Tibial nerve (tissue), 4 donors: ENCODE results near the gene GUCD1. TPM values are rescaled to one million over a fixed set of nuclear protein-coding genes. Genes with fewer than 3 reads are reported as not detected.

Experiments
- DNase-seq, 2 donors: peaks; one replicate each; pipeline ENCODE4 v3.0.0-alpha.2; 2019; ENCODE audit warnings: low spot score in 2 of 2
- H3K27ac ChIP-seq, 4 donors: fragments of 200-600 bp; sonication (generic) in 3 of 4; one replicate each; pipeline ENCODE4 v1.5.1; 2017 to 2019; ENCODE audit warnings: mild to moderate bottlenecking in 1 of 4
- H3K27me3 ChIP-seq, 2 donors: fragments of 200-600 bp; sonication (generic) in 1 of 2; one replicate each; pipeline versions ENCODE4 v1.5.1 to v1.6.0; 2017 to 2019
- H3K36me3 ChIP-seq, 3 donors: fragments of 200-600 bp; sonication (generic); one replicate each; pipeline ENCODE4 v1.5.1; 2018 to 2019
- H3K4me1 ChIP-seq, 4 donors: fragments of 200-600 bp; sonication (generic) in 3 of 4; one replicate each; pipeline ENCODE4 v1.5.1; 2017 to 2019
- H3K4me3 ChIP-seq, 4 donors: fragments of 200-600 bp; sonication (generic) in 3 of 4; one replicate each; pipeline ENCODE4 v1.5.1; 2017 to 2019; ENCODE audit warnings: mild to moderate bottlenecking in 1 of 4, moderate library complexity in 1 of 4
- H3K9me3 ChIP-seq, 4 donors: fragments of 200-600 bp; sonication (generic) in 3 of 4; one replicate each; pipeline ENCODE4 v1.5.1; 2017 to 2019
- EP300 ChIP-seq, 2 donors: sonication (generic); formaldehyde crosslinking; IDR thresholded peaks; one replicate each; pipeline ENCODE4 v1.6.1; 2017; ENCODE audit warnings: antibody characterized with exemption in 2 of 2, mild to moderate bottlenecking in 1 of 2
- POLR2A ChIP-seq, 2 donors: fragments of 450-650 bp; IDR thresholded peaks; one replicate each; pipeline ENCODE4 v1.6.1; 2017; ENCODE audit warnings: antibody characterized with exemption in 2 of 2, mild to moderate bottlenecking in 2 of 2, moderate library complexity in 2 of 2
- WGBS, 2 donors: methylation state at CpG; one replicate each; pipeline ENCODE4 v1.1.5; 2018; 5-methylcytosine and 5-hydroxymethylcytosine counted together
- total RNA-seq, 4 donors: library from RNA; depleted of rRNA; stranded (reverse); fragments of >200 nt; gene quantifications; one replicate each; pipeline ENCODE4 v1.1.0, GENCODE V29; 2016
- TF ChIP-seq, protein P1 (sequence below), 5 experiments: fragments of 200-600 bp in 3 of 5; fragments of 450-650 bp in 2 of 5; sonication (generic) in 3 of 5; IDR thresholded peaks; one replicate each; pipeline ENCODE4 v1.5.1; 2016 to 2019; ENCODE audit warnings: antibody characterized with exemption in 5 of 5, mild to moderate bottlenecking in 3 of 5, moderate library complexity in 2 of 5

Gene GUCD1
- total RNA-seq, 4 donors from 2014 or later, result 74.1 to 87.9 (median 84.6) TPM

- Histone ChIP-seq H3K27me3 (peaks cover 0 to 28% of the 10 kb centered on the region in 2 donors), H3K4me1 (peaks cover 0 to 12% (median 0%) of the 10 kb centered on the region in 4 donors), H3K27ac (no peak overlapping the region), H3K4me3 (no peak overlapping the region), H3K9me3 (no peaks in the 10 kb centered on the region), H3K36me3 (no peaks in the 10 kb centered on the region)
- TF ChIP-seq, protein P1, sequence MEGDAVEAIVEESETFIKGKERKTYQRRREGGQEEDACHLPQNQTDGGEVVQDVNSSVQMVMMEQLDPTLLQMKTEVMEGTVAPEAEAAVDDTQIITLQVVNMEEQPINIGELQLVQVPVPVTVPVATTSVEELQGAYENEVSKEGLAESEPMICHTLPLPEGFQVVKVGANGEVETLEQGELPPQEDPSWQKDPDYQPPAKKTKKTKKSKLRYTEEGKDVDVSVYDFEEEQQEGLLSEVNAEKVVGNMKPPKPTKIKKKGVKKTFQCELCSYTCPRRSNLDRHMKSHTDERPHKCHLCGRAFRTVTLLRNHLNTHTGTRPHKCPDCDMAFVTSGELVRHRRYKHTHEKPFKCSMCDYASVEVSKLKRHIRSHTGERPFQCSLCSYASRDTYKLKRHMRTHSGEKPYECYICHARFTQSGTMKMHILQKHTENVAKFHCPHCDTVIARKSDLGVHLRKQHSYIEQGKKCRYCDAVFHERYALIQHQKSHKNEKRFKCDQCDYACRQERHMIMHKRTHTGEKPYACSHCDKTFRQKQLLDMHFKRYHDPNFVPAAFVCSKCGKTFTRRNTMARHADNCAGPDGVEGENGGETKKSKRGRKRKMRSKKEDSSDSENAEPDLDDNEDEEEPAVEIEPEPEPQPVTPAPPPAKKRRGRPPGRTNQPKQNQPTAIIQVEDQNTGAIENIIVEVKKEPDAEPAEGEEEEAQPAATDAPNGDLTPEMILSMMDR (IDR thresholded peaks at IDR 0.05), result no peak
- WGBS, 2 donors, result 84 to 91% methylated on average over 2 of the region's 2 CpGs
- no peak for DNase-seq
These were observed 57.1 kb downstream of the GUCD1 start for GRCh38 chr22:24497841-24498258.

DNA sequence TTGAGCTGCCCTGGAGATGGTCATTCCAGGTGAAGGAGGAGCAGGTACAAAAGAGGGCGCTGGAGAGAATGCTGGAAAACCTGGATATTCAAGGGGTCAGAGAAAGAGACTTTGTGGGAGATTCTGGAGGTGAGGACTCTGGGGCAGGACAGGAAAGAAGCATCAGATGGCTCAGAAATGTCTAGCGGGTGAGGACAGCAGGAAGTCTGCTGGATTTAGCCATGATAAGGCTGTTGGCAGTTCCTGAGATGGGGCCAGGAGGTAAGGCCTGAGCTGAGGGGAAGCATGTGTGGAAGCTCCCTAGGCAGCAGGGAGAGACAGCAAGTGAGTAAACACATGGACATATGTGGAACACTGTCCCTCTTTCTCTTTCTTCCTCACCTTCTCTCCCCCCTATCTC lies 58.3 kb downstream of the GUCD1 start:
- Histone ChIP-seq H3K4me3 (no peak overlapping the region), H3K9me3 (no peaks in the 10 kb centered on the region), H3K27me3 (peaks cover 0 to 29% of the 10 kb centered on the region in 2 donors), H3K4me1 (peaks cover 0 to 12% (median 0%) of the 10 kb centered on the region in 4 donors), H3K27ac (no peak overlapping the region), H3K36me3 (no peaks in the 10 kb centered on the region)
- DNase-seq, result no peak
- 91 to 97% methylated on average over 2 of the region's 2 CpGs for WGBS, 2 donors
- TF ChIP-seq POLR2A (IDR thresholded peaks at IDR 0.05) (no peak), EP300 (IDR thresholded peaks at IDR 0.05) (no peak)
- TF ChIP-seq, protein P1 (IDR thresholded peaks at IDR 0.05), result no peak

GRCh38 chr22:24496234-24496633 lies 58.7 kb downstream of the GUCD1 start:
- TF ChIP-seq POLR2A (IDR thresholded peaks at IDR 0.05), result no peak
- TF ChIP-seq EP300 (IDR thresholded peaks at IDR 0.05), result no peak
- TF ChIP-seq, protein P1 (IDR thresholded peaks at IDR 0.05), result no peak
- no peak for DNase-seq
- WGBS, 2 donors, result 86 to 92% methylated on average over 5 of the region's 5 CpGs

DNA sequence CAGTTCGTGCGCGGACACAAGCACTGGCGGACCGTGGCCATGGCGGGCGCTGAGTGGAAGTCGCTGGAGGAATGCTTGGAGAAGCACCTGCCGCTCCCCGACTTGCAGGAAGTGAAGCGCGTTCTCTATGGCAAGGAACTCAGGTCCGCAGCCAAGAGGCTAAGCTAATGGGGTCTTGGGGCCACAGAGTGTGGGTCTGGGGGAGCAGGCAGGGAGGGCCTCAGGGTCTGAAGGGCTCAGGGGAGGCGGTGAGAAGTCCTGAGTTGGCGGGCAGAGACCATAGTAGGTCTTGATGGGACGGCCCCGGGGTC lies 59.6 kb downstream of the GUCD1 start:
- H3K36me3 ChIP-seq, result no peaks in the 10 kb centered on the region
- WGBS, 2 donors, result 94 to 97% methylated on average over 17 of the region's 17 CpGs
- no peak overlapping the region for H3K27ac ChIP-seq
- peaks cover 0 to 29% of the 10 kb centered on the region in 2 donors for H3K27me3 ChIP-seq
- TF ChIP-seq, protein P1 (IDR thresholded peaks at IDR 0.05), result no peak
- TF ChIP-seq POLR2A (IDR thresholded peaks at IDR 0.05) (no peak), EP300 (IDR thresholded peaks at IDR 0.05) (no peak)
- H3K4me1 ChIP-seq, result peaks cover 0 to 12% (median 0%) of the 10 kb centered on the region in 4 donors
- DNase-seq, result no peak
- no peaks in the 10 kb centered on the region for H3K9me3 ChIP-seq
- H3K4me3 ChIP-seq, result no peak overlapping the region

More at GRCh38 chr22:24496234-24496633, 58.7 kb downstream of the GUCD1 start:
- no peaks in the 10 kb centered on the region for H3K9me3 ChIP-seq
- no peaks in the 10 kb centered on the region for H3K36me3 ChIP-seq
- no peak overlapping the region for H3K27ac ChIP-seq
- no peak overlapping the region for H3K4me3 ChIP-seq
- peaks cover 0 to 12% (median 0%) of the 10 kb centered on the region in 4 donors for H3K4me1 ChIP-seq
- H3K27me3 ChIP-seq, result peaks cover 0 to 29% of the 10 kb centered on the region in 2 donors

DNA sequence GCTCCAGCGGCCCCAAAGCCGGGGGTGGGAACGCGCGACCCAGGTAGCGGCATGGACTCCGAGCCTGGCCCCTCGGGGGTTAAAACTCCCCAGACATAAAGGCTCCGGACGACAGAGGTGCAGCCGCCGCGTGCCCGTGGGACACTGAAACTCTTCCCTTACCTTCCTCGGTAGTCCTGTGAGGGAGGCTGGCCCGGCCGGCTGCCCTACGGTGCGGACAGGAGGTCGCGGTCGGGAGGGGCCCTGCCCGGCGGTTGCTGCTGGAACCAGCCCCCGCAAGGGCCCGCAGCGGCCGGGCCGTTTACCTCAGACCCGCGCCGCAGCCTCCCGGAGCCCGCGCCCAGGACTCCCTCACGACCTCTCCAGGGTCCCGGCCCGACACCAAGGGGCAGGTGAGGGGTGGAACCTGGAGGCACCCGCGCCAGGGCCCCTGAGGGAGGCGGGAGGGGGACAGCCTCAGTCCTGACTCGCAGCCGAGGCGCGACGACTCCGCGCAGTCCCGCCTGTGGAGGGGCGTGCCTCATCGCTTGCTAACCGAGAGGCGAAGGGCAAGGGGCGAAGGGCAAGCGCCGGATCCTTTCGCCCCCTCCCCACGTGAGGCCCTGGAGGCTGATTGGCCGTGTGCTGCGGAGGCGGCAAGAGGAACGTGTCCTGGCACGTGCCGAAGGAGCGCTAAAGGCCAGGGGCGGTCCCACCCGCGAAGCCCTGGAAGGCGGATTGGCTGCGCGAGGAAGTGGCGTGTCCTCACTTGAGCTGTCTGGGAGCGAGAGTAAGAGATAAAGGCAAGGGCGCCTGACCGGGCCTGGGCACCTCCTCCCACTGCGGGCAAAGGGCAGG lies 60.2 kb downstream of the GUCD1 start, which contains the start of gene UPB1:
TSS of gene UPB1 (plus strand) at position 805 of the 837 bp plus-strand sequence. CDS start 72 bp downstream, outside the sequence.
- Histone ChIP-seq H3K9me3 (no peaks in the 10 kb centered on the region), H3K36me3 (no peaks in the 10 kb centered on the region), H3K4me3 (peak within 1 kb of the TSS in 1 of 4 donors; percentile 26), H3K4me1 (peaks cover 0 to 12% (median 0%) of the 10 kb centered on the region in 4 donors), H3K27ac (no peak within 1 kb of the TSS), H3K27me3 (peaks cover 0 to 29% of the 10 kb centered on the region in 2 donors)
- WGBS, 2 donors, result 28 to 33% methylated on average over 43 to 74 of the region's 76 CpGs
- TF ChIP-seq, protein P1 (IDR thresholded peaks at IDR 0.05), result no peak
- TF ChIP-seq POLR2A (IDR thresholded peaks at IDR 0.05), result no peak
- TF ChIP-seq EP300 (IDR thresholded peaks at IDR 0.05), result no peak
- DNase-seq, result no peak
